Measurements from ENCODE around the gene HCN1.

The HCN1 gene

GRCh38 chr5:45288746-45289145 lies 407.4 kb downstream of the HCN1 start:
- no peak for DNase-seq (ENCODE audit: low read depth in 2 of 2)

GRCh38 chr5:45284436-45284835 lies 411.7 kb downstream of the HCN1 start:
- DNase-seq (ENCODE audit: low read depth in 2 of 2), result no peak

GRCh38 chr5:45281081-45281480 lies 415.1 kb downstream of the HCN1 start:
- no peak for DNase-seq (ENCODE audit: low read depth in 2 of 2)

GRCh38 chr5:45279109-45279508 lies 417.1 kb downstream of the HCN1 start:
- DNase-seq (ENCODE audit: low read depth in 2 of 2), result no peak

GRCh38 chr5:45277860-45278259 lies 418.3 kb downstream of the HCN1 start:
- no peak for DNase-seq (ENCODE audit: low read depth in 2 of 2)

GRCh38 chr5:45274241-45274640 lies 421.9 kb downstream of the HCN1 start:
- DNase-seq (ENCODE audit: low read depth in 2 of 2), result no peak

- DNase-seq (ENCODE audit: low read depth in 2 of 2), result no peak
These were observed 424.6 kb downstream of the HCN1 start for GRCh38 chr5:45271626-45272025.

GRCh38 chr5:45264447-45264846 lies 431.7 kb downstream of the HCN1 start:
- DNase-seq (ENCODE audit: low read depth in 2 of 2), result no peak

- DNase-seq (ENCODE audit: low read depth in 2 of 2), result no peak
These were observed 434.1 kb downstream of the HCN1 start for GRCh38 chr5:45262061-45262590.

GRCh38 chr5:45261125-45261524 lies 435.1 kb downstream of the HCN1 start:
- no peak for DNase-seq (ENCODE audit: low read depth in 2 of 2)

GRCh38 chr5:45260292-45260691 lies 435.9 kb downstream of the HCN1 start:
- DNase-seq (ENCODE audit: low read depth in 2 of 2), result no peak

GRCh38 chr5:45252978-45253377 lies 443.2 kb downstream of the HCN1 start:
- DNase-seq (ENCODE audit: low read depth in 2 of 2), result no peak

- DNase-seq (ENCODE audit: low read depth in 2 of 2), result no peak
These were observed 443.6 kb downstream of the HCN1 start for GRCh38 chr5:45252541-45252940.

- DNase-seq (ENCODE audit: low read depth in 2 of 2), result no peak
These were observed 470.6 kb downstream of the HCN1 start for GRCh38 chr5:45225571-45226031.

- no peak for DNase-seq (ENCODE audit: low read depth in 2 of 2)
These were observed 490.7 kb downstream of the HCN1 start for GRCh38 chr5:45205403-45205961.

All from stimulated activated CD8-positive, alpha-beta memory T cell treated with anti-CD3 and anti-CD28 coated beads, Interleukin-15, amount 100 ng/mL, for 4 hours (primary cell).